Iris pigment epithelial cell (primary cell): Measurements from ENCODE around the gene BAG3.
"Not testable (repeated sequence)": the region's sequence is repeated elsewhere in the genome, so short reads cannot be mapped to it uniquely, and the experiment has no call there.

Source experiments
- DNase-seq: peaks from one replicate; pipeline ENCODE4 v3.0.0-alpha.2; 2011; ENCODE audit warnings: low read depth

Gene BAG3

GRCh38 chr10:119640875-119641526, 10.2 kb upstream of the BAG3 start:
- DNase-seq: no peak

- DNase-seq: no peak
Measured at GRCh38 chr10:119642556-119643111, 8.5 kb upstream of the BAG3 start.

- DNase-seq: no peak
Measured at GRCh38 chr10:119643306-119644204, 7.6 kb upstream of the BAG3 start.

- DNase-seq: no peak
Measured at GRCh38 chr10:119644205-119644814, 6.9 kb upstream of the BAG3 start.

- no peak for DNase-seq
Measured at GRCh38 chr10:119644994-119645393, 6.2 kb upstream of the BAG3 start.

- no peak for DNase-seq
Measured at GRCh38 chr10:119650062-119650461, 1.1 kb upstream of the BAG3 start.

GRCh38 chr10:119651514-119652360, 557 bp downstream of the BAG3 start:
- no peak for DNase-seq

GRCh38 chr10:119652361-119652730, 1.2 kb downstream of the BAG3 start:
- DNase-seq: peak; percentile 80

- no peak for DNase-seq
Measured at GRCh38 chr10:119653209-119653608, 2.0 kb downstream of the BAG3 start.

GRCh38 chr10:119653916-119654315, 2.7 kb downstream of the BAG3 start:
- no peak for DNase-seq

GRCh38 chr10:119654540-119654939, 3.4 kb downstream of the BAG3 start:
- DNase-seq: no peak

- DNase-seq: peak; percentile 94
Measured at GRCh38 chr10:119655566-119656001, 4.4 kb downstream of the BAG3 start.

GRCh38 chr10:119656760-119657159, 5.6 kb downstream of the BAG3 start:
- no peak for DNase-seq

GRCh38 chr10:119657725-119658124, 6.5 kb downstream of the BAG3 start:
- DNase-seq: peak; percentile 53

- DNase-seq: peak; percentile 97
Measured at GRCh38 chr10:119658274-119658673, 7.1 kb downstream of the BAG3 start.

- DNase-seq: peak; percentile 43
Measured at GRCh38 chr10:119659951-119660350, 8.8 kb downstream of the BAG3 start.

GRCh38 chr10:119662076-119662605, 11.0 kb downstream of the BAG3 start:
- DNase-seq: not testable (repeated sequence)

- no peak for DNase-seq
Measured at GRCh38 chr10:119663866-119664698, 12.9 kb downstream of the BAG3 start.

- no peak for DNase-seq
Measured at GRCh38 chr10:119665901-119666708, 14.9 kb downstream of the BAG3 start.

GRCh38 chr10:119666709-119667004, 15.5 kb downstream of the BAG3 start:
- DNase-seq: no peak
